Mesothelial cell of epicardium (in vitro differentiated cells): Measurements from ENCODE around the gene ARIH2. TPM values are rescaled to one million over a fixed set of nuclear protein-coding genes. Genes with fewer than 3 reads are reported as not detected.

ENCODE experiments used
- DNase-seq, 2 experiments: peaks; one replicate each; pipeline ENCODE4 v3.0.0; 2021; ENCODE audit warnings: low spot score in 2 of 2; ENCODE audit not compliant: unreplicated experiment in 2 of 2
- H3K27ac Mint-ChIP-seq: 2 replicates; pipeline ENCODE4 v1.8.0; 2021; ENCODE audit warnings: mixed read lengths
- H3K27me3 Mint-ChIP-seq: 2 replicates; pipeline ENCODE4 v1.8.0; 2021; ENCODE audit warnings: low read depth, mixed read lengths
- H3K36me3 Mint-ChIP-seq: 2 replicates; pipeline ENCODE4 v1.8.0; 2021; ENCODE audit warnings: mixed read lengths
- H3K4me1 Mint-ChIP-seq: 2 replicates; pipeline ENCODE4 v1.8.0; 2021; ENCODE audit warnings: mixed read lengths
- H3K4me3 Mint-ChIP-seq: 2 replicates; pipeline ENCODE4 v1.8.0; 2021; ENCODE audit warnings: mild to moderate bottlenecking, moderate library complexity, mixed read lengths
- H3K9me3 Mint-ChIP-seq: 2 replicates; pipeline ENCODE4 v1.8.0; 2021; ENCODE audit warnings: mixed read lengths
- total RNA-seq: library from RNA; stranded (reverse); gene quantifications from 3 replicates; pipeline ENCODE4 v1.2.1, GENCODE V29; 2021
- TF ChIP-seq, protein P1 (sequence below): fragments of 200-600 bp; sonication (generic); IDR thresholded peaks from one replicate; pipeline ENCODE4 v1.5.0; 2021; ENCODE audit warnings: antibody characterized with exemption; ENCODE audit not compliant: unreplicated experiment

The ARIH2 gene
- total RNA-seq, 1 donor from 2014 or later = 102 TPM

DNA sequence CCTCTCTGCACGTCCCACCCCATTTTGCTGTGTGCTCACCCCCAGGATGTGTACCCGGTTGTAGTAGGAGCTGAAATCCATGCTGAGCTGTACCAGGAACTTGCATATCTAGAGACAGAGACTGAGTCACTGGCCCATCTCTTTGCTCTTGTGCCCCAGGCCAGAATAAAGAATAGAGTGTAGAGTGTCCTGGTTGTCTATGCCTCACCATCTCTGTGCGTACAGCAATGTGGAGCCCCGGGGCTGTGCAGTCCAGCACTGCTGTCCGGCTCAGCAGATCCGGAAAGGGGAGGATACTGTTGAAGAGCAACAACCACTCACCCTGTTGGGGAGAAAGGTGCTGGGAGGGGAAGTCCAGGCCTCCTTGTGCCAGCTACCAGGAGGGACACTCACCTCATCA lies 97.1 kb downstream of the ARIH2 start:
- DNase-seq = no peak
- peaks cover 11% of the 10 kb centered on the region for H3K36me3 Mint-ChIP-seq
- H3K27ac Mint-ChIP-seq = peak overlapping the region; percentile 39
- H3K9me3 Mint-ChIP-seq = no peaks in the 10 kb centered on the region
- peaks cover 22% of the 10 kb centered on the region for H3K4me1 Mint-ChIP-seq
- TF ChIP-seq, protein P1, sequence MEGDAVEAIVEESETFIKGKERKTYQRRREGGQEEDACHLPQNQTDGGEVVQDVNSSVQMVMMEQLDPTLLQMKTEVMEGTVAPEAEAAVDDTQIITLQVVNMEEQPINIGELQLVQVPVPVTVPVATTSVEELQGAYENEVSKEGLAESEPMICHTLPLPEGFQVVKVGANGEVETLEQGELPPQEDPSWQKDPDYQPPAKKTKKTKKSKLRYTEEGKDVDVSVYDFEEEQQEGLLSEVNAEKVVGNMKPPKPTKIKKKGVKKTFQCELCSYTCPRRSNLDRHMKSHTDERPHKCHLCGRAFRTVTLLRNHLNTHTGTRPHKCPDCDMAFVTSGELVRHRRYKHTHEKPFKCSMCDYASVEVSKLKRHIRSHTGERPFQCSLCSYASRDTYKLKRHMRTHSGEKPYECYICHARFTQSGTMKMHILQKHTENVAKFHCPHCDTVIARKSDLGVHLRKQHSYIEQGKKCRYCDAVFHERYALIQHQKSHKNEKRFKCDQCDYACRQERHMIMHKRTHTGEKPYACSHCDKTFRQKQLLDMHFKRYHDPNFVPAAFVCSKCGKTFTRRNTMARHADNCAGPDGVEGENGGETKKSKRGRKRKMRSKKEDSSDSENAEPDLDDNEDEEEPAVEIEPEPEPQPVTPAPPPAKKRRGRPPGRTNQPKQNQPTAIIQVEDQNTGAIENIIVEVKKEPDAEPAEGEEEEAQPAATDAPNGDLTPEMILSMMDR = no peak
- peak overlapping the region; percentile 94 for H3K4me3 Mint-ChIP-seq
- no peaks in the 10 kb centered on the region for H3K27me3 Mint-ChIP-seq

DNA sequence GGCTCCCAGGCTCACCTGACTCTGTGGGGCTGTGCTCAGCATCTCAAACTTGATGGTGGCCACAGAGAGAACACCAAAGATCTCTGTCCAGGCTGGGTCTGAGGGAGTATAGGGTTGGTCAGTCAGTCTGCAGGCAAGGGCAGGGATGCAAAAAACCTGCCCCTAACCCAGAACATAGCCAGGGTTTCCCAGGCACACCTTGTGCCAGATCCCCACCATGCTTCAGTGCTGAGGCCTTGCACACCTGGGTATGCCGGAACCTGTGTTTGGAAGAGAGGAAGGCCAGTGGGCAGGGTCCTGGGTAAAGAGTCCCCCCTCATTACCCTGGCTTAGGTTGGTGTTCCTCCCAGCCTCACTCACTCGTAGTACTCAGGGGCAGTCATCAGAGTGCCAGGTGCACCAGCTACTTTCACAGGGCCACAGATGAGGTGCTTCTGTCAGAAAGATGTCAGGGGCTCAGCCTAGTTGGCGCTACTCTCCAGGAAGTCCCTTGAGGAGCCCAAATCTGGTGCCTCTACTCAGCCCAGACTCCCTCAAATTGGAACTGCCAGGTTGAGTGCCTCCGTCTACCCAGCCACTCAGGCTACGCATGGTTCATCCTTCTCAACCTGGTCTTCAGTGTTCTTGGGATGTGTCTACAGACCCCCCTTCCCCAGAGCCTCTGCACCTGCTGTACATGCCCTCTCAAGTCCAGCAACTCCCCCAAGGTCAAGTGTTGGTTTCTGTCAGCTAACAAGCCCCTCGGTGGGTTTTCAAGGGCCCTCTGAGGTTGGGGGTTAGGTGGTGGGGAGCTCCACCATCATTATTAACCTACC lies 98.0 kb downstream of the ARIH2 start:
- Mint-ChIP-seq H3K9me3 (no peaks in the 10 kb centered on the region), H3K4me3 (peak overlapping the region; percentile 94), H3K4me1 (peaks cover 24% of the 10 kb centered on the region), H3K27me3 (no peaks in the 10 kb centered on the region), H3K27ac (no peak overlapping the region), H3K36me3 (peaks cover 11% of the 10 kb centered on the region)
- TF ChIP-seq, protein P1 = no peak
- no peak for DNase-seq

DNA sequence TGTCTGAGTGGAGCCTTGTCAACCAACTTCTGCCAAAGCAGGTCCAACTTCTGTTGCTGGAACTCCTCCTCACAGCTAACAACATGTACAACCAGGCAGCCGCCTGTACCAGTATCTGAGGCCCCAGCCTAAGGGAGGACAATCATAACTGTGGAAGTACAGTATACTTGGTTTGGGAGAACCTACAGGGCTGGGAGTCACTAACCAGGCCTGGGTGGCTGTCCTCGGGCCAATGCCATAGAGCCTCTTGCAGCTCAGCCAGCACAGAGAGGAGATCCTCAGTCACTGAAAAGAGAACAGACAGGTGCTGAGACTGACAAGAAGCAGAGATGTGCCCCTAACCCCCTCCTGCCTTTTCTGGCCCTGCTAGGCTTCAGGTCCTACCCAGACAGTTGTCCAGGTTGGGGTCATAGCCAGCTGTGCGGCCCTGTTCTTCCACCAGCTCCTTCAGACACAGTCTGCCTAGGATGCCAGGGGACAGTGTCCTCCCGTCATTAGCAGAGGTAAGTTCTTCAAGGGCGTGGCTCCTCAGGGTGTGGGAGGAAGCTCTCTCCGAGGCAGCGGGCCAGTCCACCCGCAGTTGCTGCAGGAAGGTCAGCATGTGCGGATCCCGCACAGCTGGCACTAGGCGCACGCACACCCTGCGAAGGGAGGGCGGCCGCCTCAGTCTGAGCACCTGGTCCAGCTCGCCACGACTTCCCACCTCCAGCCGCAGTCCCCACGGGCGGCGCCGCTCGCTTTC lies 98.8 kb downstream of the ARIH2 start:
- no peak for DNase-seq
- Mint-ChIP-seq H3K27me3 (no peaks in the 10 kb centered on the region), H3K36me3 (peaks cover 11% of the 10 kb centered on the region), H3K4me3 (peak overlapping the region; percentile 94), H3K27ac (peak overlapping the region; percentile 75), H3K9me3 (no peaks in the 10 kb centered on the region), H3K4me1 (peaks cover 26% of the 10 kb centered on the region)
- TF ChIP-seq, protein P1 = no peak

DNA sequence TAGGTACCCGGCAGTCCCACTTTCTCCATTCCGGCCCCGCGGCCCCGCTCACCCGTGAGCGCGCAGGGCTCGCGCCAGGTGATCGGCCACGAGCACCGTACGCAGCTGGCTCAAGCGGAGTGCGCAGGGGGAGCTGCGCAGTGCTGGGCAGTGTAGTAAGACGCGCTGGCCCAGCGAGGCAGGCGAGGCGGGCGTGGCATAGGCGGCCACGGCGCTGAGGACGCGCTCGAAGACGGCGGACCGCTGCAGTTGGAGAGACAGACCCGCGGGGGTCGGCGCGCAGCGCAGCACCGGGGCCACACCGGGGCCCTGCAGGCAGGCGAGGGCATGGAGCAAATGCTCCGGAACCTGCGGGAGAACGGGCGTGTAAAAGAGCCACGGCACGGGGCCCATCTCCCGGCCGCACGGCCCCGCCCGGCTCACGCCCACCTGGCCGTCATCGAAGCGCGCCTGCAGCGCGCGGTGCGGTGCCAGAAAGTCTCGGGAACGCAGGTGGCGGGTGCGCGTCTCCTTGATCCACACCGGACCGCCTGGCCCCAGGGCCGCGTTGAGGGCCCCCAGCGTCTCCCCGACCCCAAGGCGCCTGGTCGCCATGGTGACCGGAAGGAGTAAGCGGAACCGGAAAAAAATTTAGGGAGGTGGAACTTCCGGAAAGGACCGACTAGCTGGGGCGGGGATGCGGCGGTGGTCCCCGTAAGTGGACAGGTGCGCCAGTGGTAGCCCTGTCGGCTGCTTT lies 99.5 kb downstream of the ARIH2 start, which contains the start of gene DALRD3:
Gene DALRD3 (minus strand): TSS at position 610 of the 736 bp plus-strand sequence. CDS start 16 bp downstream, at position 594.
- TF ChIP-seq, protein P1 = no peak

DNA sequence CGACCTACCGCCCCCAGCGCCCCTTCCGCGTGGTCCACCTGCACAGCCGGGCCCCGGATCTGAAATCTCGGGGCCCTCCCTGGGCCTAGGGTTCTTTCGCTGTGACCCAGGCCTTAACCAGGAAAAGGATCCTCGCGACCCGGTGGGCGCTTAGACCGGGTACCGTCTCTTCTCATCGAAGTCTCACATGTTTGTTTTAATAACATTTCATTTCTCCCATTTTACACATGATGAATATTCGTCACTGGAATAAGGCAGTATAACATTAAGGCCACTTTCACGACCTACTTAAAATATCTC lies 100.0 kb downstream of the ARIH2 start:
- Mint-ChIP-seq H3K4me3 (peak overlapping the region; percentile 94), H3K4me1 (peaks cover 36% of the 10 kb centered on the region), H3K9me3 (no peaks in the 10 kb centered on the region), H3K36me3 (peaks cover 15% of the 10 kb centered on the region), H3K27me3 (no peaks in the 10 kb centered on the region), H3K27ac (peak overlapping the region; percentile 93)
- TF ChIP-seq, protein P1 = no peak
- no peak for DNase-seq

More for the DNA sequence above, 99.5 kb downstream of the ARIH2 start, which contains the start of gene DALRD3:
- Mint-ChIP-seq H3K27me3 (no peaks in the 10 kb centered on the region), H3K4me3 (peak within 1 kb of the TSS; percentile 94), H3K4me1 (peaks cover 33% of the 10 kb centered on the region), H3K36me3 (peaks cover 13% of the 10 kb centered on the region), H3K9me3 (no peaks in the 10 kb centered on the region), H3K27ac (peak within 1 kb of the TSS; percentile 93)
- peak in 1 of 2 experiments; percentile 72 for DNase-seq
